ENCODE results near the gene CERS5. TPM values are rescaled to one million over a fixed set of nuclear protein-coding genes. Genes with fewer than 3 reads are reported as not detected.

CERS5 gene
- polyA plus RNA-seq (ENCODE audit: insufficient read length in 3 of 3), result 10 to 100 TPM; 71.0 to 83.0 (median 80.7) TPM
- long read RNA-seq, donor 1, transcript CERS5-201 (10 exons, 2,051 nt), result major isoform, 12 of 13 reads
- long read RNA-seq, donor 1, partial matches to known transcripts, result 0 of 13 reads
- long read RNA-seq, donor 1, other reads (novel, unspliced or antisense), result 0 of 13 reads
- long read RNA-seq, donor 2, transcript CERS5-201 (10 exons, 2,051 nt), result major isoform, 7 of 9 reads
- long read RNA-seq, donor 2, partial matches to known transcripts, result 0 of 9 reads
- long read RNA-seq, donor 2, other reads (novel, unspliced or antisense), result 0 of 9 reads
- long read RNA-seq, donor 3, transcript CERS5-201 (10 exons, 2,051 nt), result major isoform, 11 of 11 reads
- long read RNA-seq, donor 3, partial matches to known transcripts, result 0 of 11 reads
- long read RNA-seq, donor 3, other reads (novel, unspliced or antisense), result 0 of 11 reads
- long read RNA-seq, donor 4, transcript CERS5-201 (10 exons, 2,051 nt), result major isoform, 15 of 15 reads
- long read RNA-seq, donor 4, partial matches to known transcripts, result 0 of 15 reads
- long read RNA-seq, donor 4, other reads (novel, unspliced or antisense), result 0 of 15 reads
- long read RNA-seq, donor 5, result 0 reads
- long read RNA-seq, donor 6, transcript CERS5-201 (10 exons, 2,051 nt), result major isoform, 10 of 11 reads
- long read RNA-seq, donor 6, partial matches to known transcripts, result 0 of 11 reads
- long read RNA-seq, donor 6, other reads (novel, unspliced or antisense), result 0 of 11 reads
- long read RNA-seq, donor 7, transcript CERS5-201 (10 exons, 2,051 nt), result major isoform, 12 of 35 reads
- long read RNA-seq, donor 7, partial matches to known transcripts, result 22 of 35 reads
- long read RNA-seq, donor 7, other reads (novel, unspliced or antisense), result 0 of 35 reads
- long read RNA-seq, donor 8, transcript CERS5-201 (10 exons, 2,051 nt), result major isoform, 19 of 22 reads
- long read RNA-seq, donor 8, partial matches to known transcripts, result 0 of 22 reads
- long read RNA-seq, donor 8, other reads (novel, unspliced or antisense), result 0 of 22 reads
- long read RNA-seq, donor 9, transcript CERS5-201 (10 exons, 2,051 nt), result major isoform, 11 of 12 reads
- long read RNA-seq, donor 9, partial matches to known transcripts, result 0 of 12 reads
- long read RNA-seq, donor 9, other reads (novel, unspliced or antisense), result 0 of 12 reads
- long read RNA-seq, donor 10, transcript CERS5-201 (10 exons, 2,051 nt), result major isoform, 16 of 16 reads
- long read RNA-seq, donor 10, partial matches to known transcripts, result 0 of 16 reads
- long read RNA-seq, donor 10, other reads (novel, unspliced or antisense), result 0 of 16 reads
- long read RNA-seq, donor 11, transcript CERS5-201 (10 exons, 2,051 nt), result major isoform, 11 of 11 reads
- long read RNA-seq, donor 11, partial matches to known transcripts, result 0 of 11 reads
- long read RNA-seq, donor 11, other reads (novel, unspliced or antisense), result 0 of 11 reads
- long read RNA-seq, donor 12, partial matches to known transcripts, result 0 of 4 reads
- long read RNA-seq, donor 12, other reads (novel, unspliced or antisense), result 0 of 4 reads
- long read RNA-seq, donor 13, result 0 reads
- long read RNA-seq, donor 14, transcript CERS5-201 (10 exons, 2,051 nt), result major isoform, 11 of 15 reads
- long read RNA-seq, donor 14, partial matches to known transcripts, result 0 of 15 reads
- long read RNA-seq, donor 14, other reads (novel, unspliced or antisense), result 0 of 15 reads
- long read RNA-seq, donor 15, transcript CERS5-201 (10 exons, 2,051 nt), result major isoform, 9 of 9 reads
- long read RNA-seq, donor 15, partial matches to known transcripts, result 0 of 9 reads
- long read RNA-seq, donor 15, other reads (novel, unspliced or antisense), result 0 of 9 reads
- long read RNA-seq, donor 16, transcript CERS5-201 (10 exons, 2,051 nt), result major isoform, 35 of 43 reads
- long read RNA-seq, donor 16, partial matches to known transcripts, result 0 of 43 reads
- long read RNA-seq, donor 16, other reads (novel, unspliced or antisense), result 5 of 43 reads

- DNase-seq (ENCODE audit: extremely low read depth in 1 of 11, low read depth in 9 of 11, low spot score in 4 of 11), result peak; percentile 94 to 99 (median 98)
Observed at GRCh38 chr12:50167049-50167828, at the start of gene CERS5. Gene CERS5, minus strand, starts transcription at chr12:50167369. Its CDS starts 72 bp downstream, at chr12:50167297.

GRCh38 chr12:50215033-50215432, 47.9 kb upstream of the CERS5 start:
- no peak for DNase-seq (ENCODE audit: extremely low read depth in 1 of 11, low read depth in 9 of 11, low spot score in 4 of 11)

GRCh38 chr12:50214018-50214417, 46.8 kb upstream of the CERS5 start:
- no peak for DNase-seq (ENCODE audit: extremely low read depth in 1 of 11, low read depth in 9 of 11, low spot score in 4 of 11)

- no peak for DNase-seq (ENCODE audit: extremely low read depth in 1 of 11, low read depth in 9 of 11, low spot score in 4 of 11)
Observed at GRCh38 chr12:50213439-50213838, 46.3 kb upstream of the CERS5 start.

- no peak for DNase-seq (ENCODE audit: extremely low read depth in 1 of 11, low read depth in 9 of 11, low spot score in 4 of 11)
Observed at GRCh38 chr12:50212071-50212467, 44.9 kb upstream of the CERS5 start.

GRCh38 chr12:50211392-50212070, 44.4 kb upstream of the CERS5 start:
- no peak for DNase-seq (ENCODE audit: extremely low read depth in 1 of 11, low read depth in 9 of 11, low spot score in 4 of 11)

- no peak for DNase-seq (ENCODE audit: extremely low read depth in 1 of 11, low read depth in 9 of 11, low spot score in 4 of 11)
Observed at GRCh38 chr12:50207424-50207823, 40.3 kb upstream of the CERS5 start.

- DNase-seq (ENCODE audit: extremely low read depth in 1 of 11, low read depth in 9 of 11, low spot score in 4 of 11), result no peak
Observed at GRCh38 chr12:50205648-50206047, 38.5 kb upstream of the CERS5 start.

GRCh38 chr12:50203691-50204090, 36.5 kb upstream of the CERS5 start:
- DNase-seq (ENCODE audit: extremely low read depth in 1 of 11, low read depth in 9 of 11, low spot score in 4 of 11), result no peak

- peak in 5 of 11 donors; percentile 23 to 64 (median 60) for DNase-seq (ENCODE audit: extremely low read depth in 1 of 11, low read depth in 9 of 11, low spot score in 4 of 11)
Observed at GRCh38 chr12:50201987-50202521, 34.9 kb upstream of the CERS5 start.

GRCh38 chr12:50200552-50201273, 33.5 kb upstream of the CERS5 start:
- no peak for DNase-seq (ENCODE audit: extremely low read depth in 1 of 11, low read depth in 9 of 11, low spot score in 4 of 11)

GRCh38 chr12:50198829-50199228, 31.7 kb upstream of the CERS5 start:
- no peak for DNase-seq (ENCODE audit: extremely low read depth in 1 of 11, low read depth in 9 of 11, low spot score in 4 of 11)

- no peak for DNase-seq (ENCODE audit: extremely low read depth in 1 of 11, low read depth in 9 of 11, low spot score in 4 of 11)
Observed at GRCh38 chr12:50197297-50197727, 30.1 kb upstream of the CERS5 start.

- DNase-seq (ENCODE audit: extremely low read depth in 1 of 11, low read depth in 9 of 11, low spot score in 4 of 11), result no peak
Observed at GRCh38 chr12:50196537-50196936, 29.4 kb upstream of the CERS5 start.

GRCh38 chr12:50195832-50196231, 28.7 kb upstream of the CERS5 start:
- DNase-seq (ENCODE audit: extremely low read depth in 1 of 11, low read depth in 9 of 11, low spot score in 4 of 11), result no peak

GRCh38 chr12:50192908-50193307, 25.7 kb upstream of the CERS5 start:
- no peak for DNase-seq (ENCODE audit: extremely low read depth in 1 of 11, low read depth in 9 of 11, low spot score in 4 of 11)
